ENCODE data around the gene MOB3A.

DNA sequence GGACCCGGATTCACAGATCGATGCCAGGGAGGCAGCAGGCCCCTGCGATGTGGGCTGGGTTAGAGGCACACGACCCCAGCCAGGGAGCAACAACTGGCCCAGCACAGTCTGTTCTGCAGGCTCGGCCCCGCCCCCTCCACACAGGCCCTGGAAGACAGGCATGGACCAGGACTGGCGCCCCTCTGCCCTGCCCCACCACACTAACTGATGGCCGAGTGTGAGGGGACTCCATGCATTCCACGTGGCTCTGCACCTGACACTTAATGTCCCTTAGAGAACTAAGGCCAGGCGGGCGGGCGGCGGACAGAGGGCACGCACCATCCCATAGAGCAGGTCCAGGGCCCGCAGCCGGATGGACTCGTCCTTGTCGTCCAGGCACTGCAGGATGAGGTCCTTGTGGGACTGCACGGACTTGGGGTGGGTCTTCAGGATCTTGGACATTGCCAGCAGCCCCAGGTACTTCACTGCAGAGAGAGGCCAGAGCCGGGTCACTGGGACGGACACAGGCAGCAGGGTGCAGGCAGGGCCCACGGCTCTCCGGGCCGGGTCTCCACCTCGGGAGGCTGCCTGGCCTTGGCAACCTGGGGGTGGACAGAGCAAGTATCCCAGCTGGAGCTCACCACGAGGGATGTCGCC is 25.4 kb upstream of the MOB3A start:
- TF ChIP-seq, protein P1, sequence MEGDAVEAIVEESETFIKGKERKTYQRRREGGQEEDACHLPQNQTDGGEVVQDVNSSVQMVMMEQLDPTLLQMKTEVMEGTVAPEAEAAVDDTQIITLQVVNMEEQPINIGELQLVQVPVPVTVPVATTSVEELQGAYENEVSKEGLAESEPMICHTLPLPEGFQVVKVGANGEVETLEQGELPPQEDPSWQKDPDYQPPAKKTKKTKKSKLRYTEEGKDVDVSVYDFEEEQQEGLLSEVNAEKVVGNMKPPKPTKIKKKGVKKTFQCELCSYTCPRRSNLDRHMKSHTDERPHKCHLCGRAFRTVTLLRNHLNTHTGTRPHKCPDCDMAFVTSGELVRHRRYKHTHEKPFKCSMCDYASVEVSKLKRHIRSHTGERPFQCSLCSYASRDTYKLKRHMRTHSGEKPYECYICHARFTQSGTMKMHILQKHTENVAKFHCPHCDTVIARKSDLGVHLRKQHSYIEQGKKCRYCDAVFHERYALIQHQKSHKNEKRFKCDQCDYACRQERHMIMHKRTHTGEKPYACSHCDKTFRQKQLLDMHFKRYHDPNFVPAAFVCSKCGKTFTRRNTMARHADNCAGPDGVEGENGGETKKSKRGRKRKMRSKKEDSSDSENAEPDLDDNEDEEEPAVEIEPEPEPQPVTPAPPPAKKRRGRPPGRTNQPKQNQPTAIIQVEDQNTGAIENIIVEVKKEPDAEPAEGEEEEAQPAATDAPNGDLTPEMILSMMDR (IDR thresholded peaks at IDR 0.05): no peak
- TF ChIP-seq POLR2A (IDR thresholded peaks at IDR 0.05): no peak

All from adrenal gland (tissue), 5 donors.